HG03521 (cell line): ENCODE data around the gene PKHD1.

Experiments used
- ATAC-seq: cut with Tn5 transposase; IDR thresholded peaks from one replicate; pipeline ENCODE4 v1.9.1; 2021; ENCODE audit warnings: mild to moderate bottlenecking, moderate library complexity; ENCODE audit not compliant: unreplicated experiment

Gene PKHD1

GRCh38 chr6:51737580-51738360 lies 349.6 kb downstream of the PKHD1 start:
- no peak for ATAC-seq

- ATAC-seq: no peak
Measured at GRCh38 chr6:51725155-51725554, 362.3 kb downstream of the PKHD1 start.

- no peak for ATAC-seq
Measured at GRCh38 chr6:51720327-51720726, 367.1 kb downstream of the PKHD1 start.

- no peak for ATAC-seq
Measured at GRCh38 chr6:51719297-51719696, 368.1 kb downstream of the PKHD1 start.

GRCh38 chr6:51718533-51718932 lies 368.9 kb downstream of the PKHD1 start:
- ATAC-seq: no peak

GRCh38 chr6:51717477-51717876 lies 369.9 kb downstream of the PKHD1 start:
- no peak for ATAC-seq

GRCh38 chr6:51711876-51712275 lies 375.5 kb downstream of the PKHD1 start:
- no peak for ATAC-seq

GRCh38 chr6:51706086-51706485 lies 381.3 kb downstream of the PKHD1 start:
- ATAC-seq: no peak

- ATAC-seq: no peak
Measured at GRCh38 chr6:51704932-51705540, 382.4 kb downstream of the PKHD1 start.

GRCh38 chr6:51702851-51703250 lies 384.6 kb downstream of the PKHD1 start:
- ATAC-seq: no peak

GRCh38 chr6:51684603-51685002 lies 402.8 kb downstream of the PKHD1 start:
- ATAC-seq: no peak

GRCh38 chr6:51684038-51684437 lies 403.4 kb downstream of the PKHD1 start:
- ATAC-seq: no peak

- peak; percentile 56 for ATAC-seq
Measured at GRCh38 chr6:51678905-51679620, 408.4 kb downstream of the PKHD1 start.

GRCh38 chr6:51678274-51678673 lies 409.1 kb downstream of the PKHD1 start:
- ATAC-seq: no peak

GRCh38 chr6:51675922-51676275 lies 411.5 kb downstream of the PKHD1 start:
- ATAC-seq: no peak

GRCh38 chr6:51675020-51675921 lies 412.1 kb downstream of the PKHD1 start:
- ATAC-seq: no peak

- ATAC-seq: no peak
Measured at GRCh38 chr6:51663525-51663924, 423.9 kb downstream of the PKHD1 start.

- no peak for ATAC-seq
Measured at GRCh38 chr6:51660767-51661166, 426.6 kb downstream of the PKHD1 start.

- no peak for ATAC-seq
Measured at GRCh38 chr6:51657491-51657890, 429.9 kb downstream of the PKHD1 start.

- ATAC-seq: no peak
Measured at GRCh38 chr6:51655517-51655916, 431.9 kb downstream of the PKHD1 start.

- ATAC-seq: no peak
Measured at GRCh38 chr6:51654647-51655046, 432.8 kb downstream of the PKHD1 start.
